Uterus (tissue), 2 donors: Measurements from ENCODE around the gene SH3RF3.

ENCODE experiments used
- POLR2A ChIP-seq, 2 donors: fragments of 450-650 bp; IDR thresholded peaks; one replicate each; pipeline ENCODE4 v1.6.1; 2016; ENCODE audit warnings: antibody characterized with exemption in 2 of 2, mild to moderate bottlenecking in 1 of 2, moderate library complexity in 1 of 2
- TF ChIP-seq, protein P1 (sequence below), 4 experiments: fragments of 200-600 bp in 2 of 4; fragments of 450-650 bp in 2 of 4; sonication (generic) in 2 of 4; IDR thresholded peaks; one replicate each; pipeline ENCODE4 v1.5.1; 2016 to 2019; ENCODE audit warnings: antibody characterized with exemption in 4 of 4, mild to moderate bottlenecking in 2 of 4, moderate library complexity in 1 of 4

DNA sequence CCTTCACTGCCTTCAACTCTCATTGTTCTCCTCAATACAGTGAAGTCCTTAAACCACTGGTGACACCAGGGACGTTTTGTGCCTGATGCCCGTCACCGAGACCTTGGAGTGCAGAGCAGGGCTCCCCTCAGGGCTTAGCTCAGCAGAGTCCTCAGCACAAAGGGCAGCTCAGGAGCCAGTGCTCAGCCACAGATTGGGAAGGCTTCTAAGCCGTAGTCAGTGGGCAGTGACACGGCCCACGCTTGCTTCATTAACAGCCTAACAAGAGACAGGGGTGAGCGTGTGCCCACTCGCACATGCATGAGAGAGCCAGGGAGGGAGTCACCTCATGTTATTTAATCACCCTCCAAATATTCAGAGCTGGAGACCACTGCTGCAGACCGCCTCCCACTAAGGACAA is 137.5 kb downstream of the SH3RF3 start:
- TF ChIP-seq, protein P1, sequence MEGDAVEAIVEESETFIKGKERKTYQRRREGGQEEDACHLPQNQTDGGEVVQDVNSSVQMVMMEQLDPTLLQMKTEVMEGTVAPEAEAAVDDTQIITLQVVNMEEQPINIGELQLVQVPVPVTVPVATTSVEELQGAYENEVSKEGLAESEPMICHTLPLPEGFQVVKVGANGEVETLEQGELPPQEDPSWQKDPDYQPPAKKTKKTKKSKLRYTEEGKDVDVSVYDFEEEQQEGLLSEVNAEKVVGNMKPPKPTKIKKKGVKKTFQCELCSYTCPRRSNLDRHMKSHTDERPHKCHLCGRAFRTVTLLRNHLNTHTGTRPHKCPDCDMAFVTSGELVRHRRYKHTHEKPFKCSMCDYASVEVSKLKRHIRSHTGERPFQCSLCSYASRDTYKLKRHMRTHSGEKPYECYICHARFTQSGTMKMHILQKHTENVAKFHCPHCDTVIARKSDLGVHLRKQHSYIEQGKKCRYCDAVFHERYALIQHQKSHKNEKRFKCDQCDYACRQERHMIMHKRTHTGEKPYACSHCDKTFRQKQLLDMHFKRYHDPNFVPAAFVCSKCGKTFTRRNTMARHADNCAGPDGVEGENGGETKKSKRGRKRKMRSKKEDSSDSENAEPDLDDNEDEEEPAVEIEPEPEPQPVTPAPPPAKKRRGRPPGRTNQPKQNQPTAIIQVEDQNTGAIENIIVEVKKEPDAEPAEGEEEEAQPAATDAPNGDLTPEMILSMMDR (IDR thresholded peaks at IDR 0.05): no peak
- TF ChIP-seq POLR2A (IDR thresholded peaks at IDR 0.05): no peak
